Sciatic nerve (tissue), 2 donors: ENCODE measurements around the gene CEP63. TPM values are rescaled to one million over a fixed set of nuclear protein-coding genes. Genes with fewer than 3 reads are reported as not detected.
"Not testable (repeated sequence)": the region's sequence is repeated elsewhere in the genome, so short reads cannot be mapped to it uniquely, and the experiment has no call there.

Experiments used
- ATAC-seq: fragments of 200-7000 bp; cut with Tn5 transposase; one replicate; pipeline ENCODE4 v1.9.1; 2020; ENCODE audit warnings: mild to moderate bottlenecking, moderate library complexity
- DNase-seq: peaks from one replicate; pipeline ENCODE4 v3.0.0-alpha.2; 2020; ENCODE audit warnings: low spot score
- intact Hi-C: fragments of 100-400 bp; cut with DNase I; formaldehyde crosslinking; loops from one replicate; pipeline ENCODE4 v1.14.2; 2022
- total RNA-seq: library from RNA; stranded (reverse); fragmentation: NEBNext Ultra II Directional; extraction: Animal tissue kit (Norgen Biotek cat#: 25700); gene quantifications from one replicate; pipeline ENCODE4 v1.2.1, GENCODE V29; 2021
- donor health status: DM: no; HTN: no; CAD: no.
- donor health status: DM: no; HTN: no; CAD: no.

The CEP63 gene
- total RNA-seq, 1 donor from 2014 or later, result 31.3 TPM

GRCh38 chr3:134544783-134545182 lies 58.9 kb downstream of the CEP63 start:
- intact Hi-C loops, ATAC-seq, DNase-seq: not testable (repeated sequence)

DNA sequence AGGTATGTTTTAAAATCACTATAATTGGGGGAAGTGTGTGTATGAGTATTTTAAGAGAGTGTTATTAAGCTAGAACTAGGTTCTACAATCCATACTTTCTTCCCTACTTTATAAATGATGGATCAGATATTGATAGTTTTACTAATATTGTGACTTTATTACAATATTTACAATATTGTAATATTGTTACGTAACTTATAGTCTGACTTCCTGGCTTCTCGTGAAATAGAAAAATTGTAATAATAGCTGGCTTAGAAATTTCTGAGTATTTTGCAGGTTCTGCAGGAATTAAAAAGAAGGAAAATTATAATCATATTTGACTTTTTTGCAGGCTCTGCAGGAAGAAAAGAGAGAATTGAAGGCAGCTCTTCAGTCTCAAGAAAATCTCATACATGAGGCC lies 60.0 kb downstream of the CEP63 start:
- ATAC-seq (no peak), DNase-seq (no peak)
- intact Hi-C loops, result no loop called here

- no peak for ATAC-seq
- no peak for DNase-seq
- intact Hi-C loops, result no loop called here
Measured at GRCh38 chr3:134552784-134553183, 66.9 kb downstream of the CEP63 start.

DNA sequence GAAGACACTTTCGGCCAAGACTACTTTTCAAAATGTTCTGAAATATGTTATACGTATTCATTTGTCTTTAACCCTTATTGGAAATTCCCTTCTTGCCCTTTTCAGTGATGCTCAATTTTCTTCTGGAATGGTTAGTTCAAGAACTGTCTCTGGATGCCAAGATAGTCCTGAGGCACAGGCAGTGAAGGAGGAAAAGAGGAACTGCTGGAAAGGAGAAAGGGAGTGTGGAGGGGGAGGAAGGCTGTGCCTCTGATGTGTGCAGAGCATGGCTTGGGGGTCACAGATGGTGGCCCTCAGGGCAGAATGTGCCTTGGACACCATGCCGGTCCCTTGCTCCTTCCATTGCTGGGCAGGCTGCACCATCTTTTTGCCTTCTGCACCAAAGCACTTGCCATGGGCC lies 73.7 kb downstream of the CEP63 start:
- ATAC-seq, result no peak
- DNase-seq, result no peak
- intact Hi-C loops, result no loop called here

DNA sequence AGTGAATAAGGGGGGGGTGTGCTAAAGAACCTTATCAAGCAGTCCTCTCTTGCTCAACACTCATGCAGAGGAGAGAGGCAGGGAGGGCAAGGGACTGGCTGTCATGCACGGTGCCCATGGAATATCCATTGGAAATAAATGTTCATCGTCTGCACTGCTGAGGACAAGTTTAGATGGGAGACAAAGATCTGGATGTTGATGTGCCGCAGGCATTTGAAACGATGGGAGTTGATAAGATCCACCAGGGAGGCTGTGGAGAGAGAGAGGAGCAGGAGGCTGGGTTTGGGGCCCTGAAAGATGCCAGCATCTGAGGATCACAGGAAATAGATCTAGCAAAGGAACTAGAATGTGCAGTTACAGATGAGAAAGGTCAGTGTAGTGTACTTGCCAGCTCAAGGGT lies 76.2 kb downstream of the CEP63 start:
- DNase-seq (no peak), ATAC-seq (no peak)
- intact Hi-C loops, result no loop called here

DNA sequence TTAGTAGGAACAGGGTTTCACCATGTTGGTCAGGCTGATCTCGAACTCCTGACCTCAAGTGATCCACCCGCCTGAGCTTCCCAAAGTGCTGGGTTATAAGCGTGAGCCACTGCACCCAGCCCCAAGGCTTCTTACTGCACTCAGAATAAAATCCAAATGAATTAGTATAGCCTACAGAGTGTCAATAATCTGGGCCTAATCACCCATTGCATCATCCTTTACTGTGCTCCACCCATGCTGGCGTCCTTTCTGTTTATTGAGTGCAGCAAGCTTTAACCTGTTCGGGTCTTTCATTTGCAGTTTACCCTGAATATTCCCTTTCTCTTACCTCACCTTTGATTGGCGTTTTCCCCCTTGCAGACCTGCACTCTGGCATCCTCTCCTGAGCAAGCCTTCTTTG lies 77.7 kb downstream of the CEP63 start:
- DNase-seq (no peak), ATAC-seq (no peak)
- intact Hi-C loops, result no loop called here

DNA sequence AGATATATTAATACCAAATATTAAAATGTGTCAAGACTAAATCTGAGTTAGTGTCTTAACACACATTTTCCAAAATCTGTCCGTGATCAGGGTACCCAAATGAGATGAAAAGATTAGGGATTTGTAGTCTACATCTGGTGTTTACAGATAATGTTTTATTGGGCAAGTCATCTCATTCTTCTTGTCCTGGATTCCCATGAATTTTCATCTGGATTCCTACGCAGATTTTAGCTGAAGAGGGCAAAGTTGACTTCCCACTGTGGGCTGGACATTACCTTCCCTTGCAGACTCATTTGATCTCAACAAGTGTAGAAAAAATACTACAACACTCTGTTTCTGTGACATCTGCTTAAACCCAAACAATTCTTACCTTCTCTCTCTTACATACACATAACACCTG lies 79.1 kb downstream of the CEP63 start:
- DNase-seq (no peak), ATAC-seq (no peak)
- intact Hi-C loops, result no loop called here

- DNase-seq (no peak), ATAC-seq (no peak)
- intact Hi-C loops, result no loop called here
Measured at GRCh38 chr3:134567605-134568004, 81.7 kb downstream of the CEP63 start.

DNA sequence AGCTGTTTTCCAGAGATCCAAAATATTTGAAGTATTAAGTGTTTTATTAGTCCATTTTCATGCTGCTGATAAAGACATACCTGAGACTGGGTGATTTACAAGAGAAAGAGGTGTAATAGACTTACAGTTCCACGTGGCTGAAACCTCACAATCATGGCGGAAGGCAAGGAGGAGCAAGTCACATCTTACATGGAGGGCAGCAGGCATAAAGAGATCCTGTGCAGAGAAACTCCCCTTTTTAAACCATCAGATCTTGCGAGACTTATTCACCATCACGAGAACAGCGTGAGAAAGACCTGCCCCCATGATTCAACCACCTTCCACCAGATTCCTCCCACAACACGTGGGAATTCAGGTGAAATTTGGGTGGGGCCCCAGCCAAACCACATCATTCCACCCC lies 82.9 kb downstream of the CEP63 start:
- DNase-seq, result no peak
- no peak for ATAC-seq
- intact Hi-C loops, result no loop called here

DNA sequence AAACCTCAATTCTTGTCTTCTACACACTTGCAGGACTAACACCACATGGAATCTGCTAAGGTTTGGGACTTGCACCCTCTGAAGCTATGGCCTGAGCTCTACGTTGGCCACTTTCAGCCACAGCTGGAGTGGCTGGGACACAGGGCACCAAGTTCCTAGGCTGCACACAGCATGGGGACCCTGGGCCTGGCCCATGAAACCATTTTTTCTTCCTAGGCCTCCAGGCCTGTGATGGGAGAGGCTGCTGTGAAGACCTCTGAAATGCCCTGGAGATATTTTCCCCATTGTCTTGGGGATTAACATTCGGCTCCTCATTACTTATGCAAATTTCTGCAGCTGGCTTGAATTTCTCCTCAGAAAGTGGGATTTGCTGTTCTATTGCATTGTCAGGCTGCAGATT lies 84.0 kb downstream of the CEP63 start:
- DNase-seq, ATAC-seq, intact Hi-C loops: not testable (repeated sequence)

- DNase-seq, result no peak
- no peak for ATAC-seq
- intact Hi-C loops, result no loop called here
Measured at GRCh38 chr3:134576426-134576825, 90.6 kb downstream of the CEP63 start.

GRCh38 chr3:134576831-134577230 lies 91.0 kb downstream of the CEP63 start:
- ATAC-seq, result no peak
- intact Hi-C loops, result no loop called here
- DNase-seq, result no peak

GRCh38 chr3:134579141-134579665 lies 93.3 kb downstream of the CEP63 start:
- intact Hi-C loops, result no loop called here
- no peak for DNase-seq
- ATAC-seq, result no peak

DNA sequence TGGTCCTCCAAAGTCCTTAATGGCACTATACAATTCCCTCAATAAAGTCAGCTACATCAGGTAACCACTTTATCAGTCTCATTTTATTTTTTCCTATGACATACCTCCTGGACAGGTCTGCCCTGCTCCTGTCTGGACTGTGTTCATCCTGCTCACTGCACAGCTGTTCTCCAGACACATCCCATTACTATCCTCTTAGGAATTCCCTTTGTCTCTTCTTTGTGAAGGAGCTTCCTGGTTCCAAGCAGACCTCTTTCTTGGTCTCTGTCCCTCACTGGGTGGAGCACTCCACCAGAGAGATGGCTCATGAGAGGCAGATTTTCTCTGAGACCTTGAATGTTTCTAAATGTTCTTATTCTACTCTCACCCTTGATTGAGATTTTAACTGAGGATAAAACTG lies 104.9 kb downstream of the CEP63 start:
- intact Hi-C loops, result no loop called here
- no peak for DNase-seq
- no peak for ATAC-seq

DNA sequence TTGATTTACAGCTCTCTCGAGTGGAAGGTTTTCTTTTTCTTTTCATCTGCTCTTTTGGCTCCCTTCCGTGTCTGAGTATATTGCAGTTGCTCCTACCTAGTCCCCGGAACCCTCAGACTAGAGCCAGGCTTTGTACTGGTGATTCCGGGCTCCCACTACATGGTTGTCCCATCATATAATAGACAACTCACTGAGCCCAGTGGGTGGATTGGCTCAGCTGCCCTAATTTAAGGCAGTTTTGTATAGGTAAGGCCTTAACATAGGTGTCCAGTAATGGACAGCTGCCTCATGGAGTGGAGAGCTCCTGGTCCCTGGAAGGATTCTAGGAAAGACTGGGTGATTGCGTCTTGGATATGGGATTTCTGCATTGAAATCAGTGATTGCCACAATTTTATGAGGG lies 106.9 kb downstream of the CEP63 start:
- intact Hi-C loops, result no loop called here

GRCh38 chr3:134594331-134594741 lies 108.5 kb downstream of the CEP63 start:
- intact Hi-C loops, result no loop called here
- DNase-seq (no peak), ATAC-seq (no peak)

More for the DNA sequence above, 106.9 kb downstream of the CEP63 start:
- no peak for ATAC-seq
- DNase-seq, result no peak

GRCh38 chr3:134594986-134595385 lies 109.1 kb downstream of the CEP63 start:
- intact Hi-C loops, ATAC-seq, DNase-seq: not testable (repeated sequence)

GRCh38 chr3:134597390-134597970 lies 111.6 kb downstream of the CEP63 start:
- DNase-seq (no peak), ATAC-seq (no peak)
- intact Hi-C loops, result no loop called here

- no peak for ATAC-seq
- intact Hi-C loops, result no loop called here
- no peak for DNase-seq
Measured at GRCh38 chr3:134598763-134599545, 113.1 kb downstream of the CEP63 start.

GRCh38 chr3:134600206-134600605 lies 114.3 kb downstream of the CEP63 start:
- intact Hi-C loops, result loop anchor here (5.0 kb wide), 1 partner anchor 1292 kb away; no protein-coding TSS in a partner anchor
- ATAC-seq (no peak), DNase-seq (no peak)
